Neural cell (in vitro differentiated cells): ENCODE measurements around the gene SMIM29.

Source experiments
- CTCF ChIP-seq: fragments of 450-650 bp; IDR thresholded peaks from 2 replicates; pipeline ENCODE4 v1.5.1; 2014; ENCODE audit warnings: antibody characterized with exemption, mild to moderate bottlenecking, moderate library complexity; ENCODE audit not compliant: poor library complexity, severe bottlenecking
- EP300 ChIP-seq: fragments of 450-650 bp; conservative IDR thresholded peaks from 2 replicates; pipeline ENCODE4 v1.6.1; 2014; ENCODE audit warnings: antibody characterized with exemption, mild to moderate bottlenecking, moderate library complexity; ENCODE audit not compliant: poor library complexity, severe bottlenecking
- EZH2 ChIP-seq: fragments of 200-600, 300-800 bp; shearing (Covaris generic), sonication (generic); IDR thresholded peaks from 2 replicates; pipeline ENCODE4 v1.6.1; 2014; ENCODE audit warnings: antibody characterized with exemption, low read length, borderline replicate concordance, mild to moderate bottlenecking; ENCODE audit not compliant: insufficient read depth, poor library complexity, severe bottlenecking
- POLR2AphosphoS5 ChIP-seq: IDR thresholded peaks from 2 replicates; pipeline ENCODE4 v1.6.1; 2012
- RAD21 ChIP-seq: fragments of 450-650 bp; conservative IDR thresholded peaks from 2 replicates; pipeline ENCODE4 v1.6.1; 2014; ENCODE audit warnings: antibody characterized with exemption, mild to moderate bottlenecking, moderate library complexity
- SMC3 ChIP-seq: fragments of 450-650 bp; conservative IDR thresholded peaks from 2 replicates; pipeline ENCODE4 v1.6.1; 2014; ENCODE audit warnings: antibody characterized with exemption, mild to moderate bottlenecking, moderate library complexity; ENCODE audit not compliant: poor library complexity
- TF ChIP-seq, protein P1 (sequence below): IDR thresholded peaks from 2 replicates; pipeline ENCODE4 v1.6.1; 2012; ENCODE audit warnings: borderline replicate concordance

DNA sequence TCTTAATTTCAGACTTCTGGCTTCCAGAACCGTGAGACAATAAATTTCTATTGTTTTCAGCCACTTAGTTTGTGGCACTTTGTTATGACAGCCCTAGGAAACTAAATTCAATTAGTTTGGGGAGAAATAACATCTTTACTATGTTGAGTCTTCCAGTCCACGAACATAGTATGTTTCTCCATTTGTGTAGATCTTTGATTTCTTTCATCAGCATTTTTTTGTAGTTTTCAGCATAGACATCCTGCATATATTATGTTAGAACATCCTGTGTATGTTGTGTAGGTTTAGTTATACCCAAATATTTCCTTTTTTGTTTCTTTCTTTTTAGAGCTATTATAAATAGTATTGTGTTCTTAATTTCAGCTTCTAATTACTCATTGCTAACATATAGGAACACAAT, 30.1 kb downstream of the SMIM29 start:
- TF ChIP-seq EZH2, result no peak
- no peak for TF ChIP-seq RAD21
- TF ChIP-seq CTCF, result no peak
- no peak for TF ChIP-seq EP300
- TF ChIP-seq, protein P1, sequence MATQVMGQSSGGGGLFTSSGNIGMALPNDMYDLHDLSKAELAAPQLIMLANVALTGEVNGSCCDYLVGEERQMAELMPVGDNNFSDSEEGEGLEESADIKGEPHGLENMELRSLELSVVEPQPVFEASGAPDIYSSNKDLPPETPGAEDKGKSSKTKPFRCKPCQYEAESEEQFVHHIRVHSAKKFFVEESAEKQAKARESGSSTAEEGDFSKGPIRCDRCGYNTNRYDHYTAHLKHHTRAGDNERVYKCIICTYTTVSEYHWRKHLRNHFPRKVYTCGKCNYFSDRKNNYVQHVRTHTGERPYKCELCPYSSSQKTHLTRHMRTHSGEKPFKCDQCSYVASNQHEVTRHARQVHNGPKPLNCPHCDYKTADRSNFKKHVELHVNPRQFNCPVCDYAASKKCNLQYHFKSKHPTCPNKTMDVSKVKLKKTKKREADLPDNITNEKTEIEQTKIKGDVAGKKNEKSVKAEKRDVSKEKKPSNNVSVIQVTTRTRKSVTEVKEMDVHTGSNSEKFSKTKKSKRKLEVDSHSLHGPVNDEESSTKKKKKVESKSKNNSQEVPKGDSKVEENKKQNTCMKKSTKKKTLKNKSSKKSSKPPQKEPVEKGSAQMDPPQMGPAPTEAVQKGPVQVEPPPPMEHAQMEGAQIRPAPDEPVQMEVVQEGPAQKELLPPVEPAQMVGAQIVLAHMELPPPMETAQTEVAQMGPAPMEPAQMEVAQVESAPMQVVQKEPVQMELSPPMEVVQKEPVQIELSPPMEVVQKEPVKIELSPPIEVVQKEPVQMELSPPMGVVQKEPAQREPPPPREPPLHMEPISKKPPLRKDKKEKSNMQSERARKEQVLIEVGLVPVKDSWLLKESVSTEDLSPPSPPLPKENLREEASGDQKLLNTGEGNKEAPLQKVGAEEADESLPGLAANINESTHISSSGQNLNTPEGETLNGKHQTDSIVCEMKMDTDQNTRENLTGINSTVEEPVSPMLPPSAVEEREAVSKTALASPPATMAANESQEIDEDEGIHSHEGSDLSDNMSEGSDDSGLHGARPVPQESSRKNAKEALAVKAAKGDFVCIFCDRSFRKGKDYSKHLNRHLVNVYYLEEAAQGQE, result no peak
- TF ChIP-seq SMC3, result no peak
- no peak for TF ChIP-seq POLR2AphosphoS5
